Activated CD4-positive, alpha-beta memory T cell treated with anti-CD3 and anti-CD28 coated beads for 36 hours (primary cell): Measurements from ENCODE around the gene ME2. TPM values are rescaled to one million over a fixed set of nuclear protein-coding genes. Genes with fewer than 3 reads are reported as not detected.
"Not testable (repeated sequence)": the region's sequence is repeated elsewhere in the genome, so short reads cannot be mapped to it uniquely, and the experiment has no call there.

Experiments
- CTCF ChIA-PET: fragments of 350-600 bp; sonication (Branson Sonifier 250); formaldehyde crosslinking; loops from one replicate; lab custom pipeline; 2021; ENCODE audit warnings: antibody characterized with exemption, inconsistent platforms; lab: Charles Lee
- POLR2A ChIA-PET: fragments of 350-600 bp; sonication (Branson Sonifier 250); formaldehyde crosslinking; loops from one replicate; lab custom pipeline; 2021; ENCODE audit warnings: antibody characterized with exemption; lab: Charles Lee
- DNase-seq: peaks from one replicate; pipeline ENCODE4 v3.0.0-alpha.2; 2020
- H3K27ac Mint-ChIP-seq: one replicate; pipeline ENCODE4 v1.8.0; 2021; ENCODE audit warnings: mixed read lengths
- H3K27me3 Mint-ChIP-seq: one replicate; pipeline ENCODE4 v1.8.0; 2021; ENCODE audit warnings: mixed read lengths
- H3K36me3 Mint-ChIP-seq: one replicate; pipeline ENCODE4 v1.8.0; 2021; ENCODE audit warnings: mixed read lengths
- H3K4me1 Mint-ChIP-seq: one replicate; pipeline ENCODE4 v1.8.0; 2021; ENCODE audit warnings: low read depth, mixed read lengths
- H3K4me3 Mint-ChIP-seq: one replicate; pipeline ENCODE4 v1.8.0; 2021; ENCODE audit warnings: mild to moderate bottlenecking, mixed read lengths
- H3K9me3 Mint-ChIP-seq: one replicate; pipeline ENCODE4 v1.8.0; 2021; ENCODE audit warnings: mixed read lengths
- intact Hi-C: fragments of 100-400 bp; cut with micrococcal nuclease; formaldehyde crosslinking; loops from one replicate; pipeline ENCODE4 v1.15.1; 2023
- total RNA-seq, 2 experiments: library from RNA; stranded (reverse); gene quantifications; one replicate each; pipeline ENCODE4 v1.2.3, GENCODE V29; 2021

ME2 gene
- total RNA-seq, 2 experiments from 2014 or later, result 111 to 115 TPM

GRCh38 chr18:50982802-50983179 is 103.9 kb downstream of the ME2 start:
- peaks cover 23% of the 10 kb centered on the region for H3K36me3 Mint-ChIP-seq
- H3K4me3 Mint-ChIP-seq, result no peak overlapping the region
- DNase-seq, result no peak
- no peak overlapping the region for H3K27ac Mint-ChIP-seq
- H3K9me3 Mint-ChIP-seq, result peaks cover 3% of the 10 kb centered on the region
- no peaks in the 10 kb centered on the region for H3K4me1 Mint-ChIP-seq
- CTCF ChIA-PET, result interaction anchor here (1.5 kb wide), 1 partner anchor 47 kb away, joined by 3 read pairs; the partner anchor contains the start of gene SMAD4
- intact Hi-C loops, result no loop called here
- H3K27me3 Mint-ChIP-seq, result no peaks in the 10 kb centered on the region
- POLR2A ChIA-PET, result no interaction called here

GRCh38 chr18:50986360-50987087 is 107.6 kb downstream of the ME2 start:
- POLR2A ChIA-PET, result no interaction called here
- Mint-ChIP-seq H3K4me3 (no peak overlapping the region), H3K9me3 (no peaks in the 10 kb centered on the region), H3K27ac (no peak overlapping the region), H3K36me3 (peaks cover 9% of the 10 kb centered on the region), H3K4me1 (no peaks in the 10 kb centered on the region), H3K27me3 (no peaks in the 10 kb centered on the region)
- CTCF ChIA-PET, result interaction anchor here (0.8 kb wide), 1 partner anchor 64 kb away, joined by 4 read pairs; no protein-coding TSS in a partner anchor
- no peak for DNase-seq
- intact Hi-C loops, result no loop called here

- H3K4me1 Mint-ChIP-seq, result no peaks in the 10 kb centered on the region
- no peaks in the 10 kb centered on the region for H3K9me3 Mint-ChIP-seq
- no peak overlapping the region for H3K27ac Mint-ChIP-seq
- no peak for DNase-seq
- intact Hi-C loops, result no loop called here
- CTCF ChIA-PET, result interaction anchor here (0.8 to 1.0 kb wide), 2 partner anchors 64 to 167 kb away, joined by 4 read pairs; partner anchors contain the start of gene MRO
- POLR2A ChIA-PET, result no interaction called here
- H3K4me3 Mint-ChIP-seq, result no peak overlapping the region
- no peaks in the 10 kb centered on the region for H3K27me3 Mint-ChIP-seq
- H3K36me3 Mint-ChIP-seq, result peaks cover 8% of the 10 kb centered on the region
These were observed 108.3 kb downstream of the ME2 start for GRCh38 chr18:50987261-50987660.

GRCh38 chr18:50989711-50990110 is 110.8 kb downstream of the ME2 start:
- ChIA-PET POLR2A (interaction anchor here (1.3 kb wide), 1 partner anchor 40 kb away, joined by 3 read pairs; the partner anchor contains the start of gene SMAD4), CTCF (interaction anchor here (1.5 kb wide), 1 partner anchor 62 kb away, joined by 6 read pairs; no protein-coding TSS in a partner anchor)
- no peak for DNase-seq
- intact Hi-C loops, result no loop called here
- Mint-ChIP-seq H3K9me3 (no peaks in the 10 kb centered on the region), H3K36me3 (peaks cover 4% of the 10 kb centered on the region), H3K27ac (no peak overlapping the region), H3K4me1 (no peaks in the 10 kb centered on the region), H3K27me3 (no peaks in the 10 kb centered on the region), H3K4me3 (no peak overlapping the region)

GRCh38 chr18:50992351-50992762 is 113.4 kb downstream of the ME2 start:
- H3K4me3 Mint-ChIP-seq, result no peak overlapping the region
- no peak overlapping the region for H3K27ac Mint-ChIP-seq
- no peaks in the 10 kb centered on the region for H3K27me3 Mint-ChIP-seq
- no peaks in the 10 kb centered on the region for H3K36me3 Mint-ChIP-seq
- ChIA-PET POLR2A (no interaction called here), CTCF (no interaction called here)
- H3K4me1 Mint-ChIP-seq, result no peaks in the 10 kb centered on the region
- intact Hi-C loops, result no loop called here
- H3K9me3 Mint-ChIP-seq, result no peaks in the 10 kb centered on the region
- no peak for DNase-seq

GRCh38 chr18:50994031-50994430 is 115.1 kb downstream of the ME2 start:
- no peaks in the 10 kb centered on the region for H3K27me3 Mint-ChIP-seq
- POLR2A ChIA-PET, result no interaction called here
- H3K27ac Mint-ChIP-seq, result no peak overlapping the region
- intact Hi-C loops, result no loop called here
- DNase-seq, result no peak
- H3K36me3 Mint-ChIP-seq, result no peaks in the 10 kb centered on the region
- H3K4me1 Mint-ChIP-seq, result no peaks in the 10 kb centered on the region
- H3K4me3 Mint-ChIP-seq, result no peak overlapping the region
- CTCF ChIA-PET, result no interaction called here
- H3K9me3 Mint-ChIP-seq, result no peaks in the 10 kb centered on the region

GRCh38 chr18:51003174-51003573 is 124.3 kb downstream of the ME2 start:
- DNase-seq, intact Hi-C loops, H3K27me3 Mint-ChIP-seq, POLR2A ChIA-PET, H3K27ac Mint-ChIP-seq, H3K4me3 Mint-ChIP-seq, H3K4me1 Mint-ChIP-seq, CTCF ChIA-PET, H3K36me3 Mint-ChIP-seq: not testable (repeated sequence)
- peaks cover 12% of the 10 kb centered on the region for H3K9me3 Mint-ChIP-seq

Other genes starting within 250 kb of the ME2 start
- gene MRO, start 59.1 kb upstream of the ME2 start, total RNA-seq, result not detected
- gene ELAC1, start 88.9 kb downstream of the ME2 start, total RNA-seq, result 1 to 10 TPM; 4.7 to 5.9 TPM
- gene SMAD4, start 151.1 kb downstream of the ME2 start, total RNA-seq, result 10 to 100 TPM; 72.5 to 72.7 TPM